NCI-H1105 (cell line): ENCODE results near the gene PDZRN3.

ENCODE experiments used
- DNase-seq: peaks from one replicate; lab custom pipeline; 2025; lab: John Stamatoyannopoulos, UW

PDZRN3 gene

GRCh38 chr3:73384091-73384906 lies 240.4 kb downstream of the PDZRN3 start:
- no peak for DNase-seq

DNA sequence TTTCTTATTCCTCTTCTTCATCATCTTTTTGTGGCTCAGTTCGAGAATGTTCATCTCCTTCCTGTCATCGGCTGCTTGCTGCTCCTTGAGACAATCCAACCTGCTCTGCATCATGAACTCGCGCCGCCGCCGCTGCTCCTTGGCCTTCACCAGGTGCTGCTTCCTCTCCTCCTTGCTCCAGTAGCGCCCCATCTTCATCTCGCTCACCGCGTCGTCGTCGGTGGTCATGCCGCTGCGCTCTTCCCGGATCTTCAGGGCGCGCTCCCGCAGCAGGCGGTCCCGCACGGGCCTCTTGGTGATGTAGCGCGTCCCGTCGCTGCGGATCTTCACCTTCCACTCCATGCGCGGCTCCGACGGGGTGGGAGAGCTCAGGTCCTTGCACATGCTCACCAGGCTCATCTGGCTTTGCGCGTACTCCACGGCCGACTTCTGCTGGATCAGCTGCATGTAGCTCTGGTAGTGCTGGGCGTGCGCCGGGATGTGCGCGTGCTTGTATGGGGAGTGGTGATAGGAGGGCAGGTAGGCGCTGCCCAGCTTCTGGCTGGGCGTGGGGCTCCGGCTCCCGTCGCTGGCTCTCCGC lies 241.2 kb downstream of the PDZRN3 start:
- no peak for DNase-seq

GRCh38 chr3:73381551-73381950 lies 243.2 kb downstream of the PDZRN3 start:
- DNase-seq = no peak

DNA sequence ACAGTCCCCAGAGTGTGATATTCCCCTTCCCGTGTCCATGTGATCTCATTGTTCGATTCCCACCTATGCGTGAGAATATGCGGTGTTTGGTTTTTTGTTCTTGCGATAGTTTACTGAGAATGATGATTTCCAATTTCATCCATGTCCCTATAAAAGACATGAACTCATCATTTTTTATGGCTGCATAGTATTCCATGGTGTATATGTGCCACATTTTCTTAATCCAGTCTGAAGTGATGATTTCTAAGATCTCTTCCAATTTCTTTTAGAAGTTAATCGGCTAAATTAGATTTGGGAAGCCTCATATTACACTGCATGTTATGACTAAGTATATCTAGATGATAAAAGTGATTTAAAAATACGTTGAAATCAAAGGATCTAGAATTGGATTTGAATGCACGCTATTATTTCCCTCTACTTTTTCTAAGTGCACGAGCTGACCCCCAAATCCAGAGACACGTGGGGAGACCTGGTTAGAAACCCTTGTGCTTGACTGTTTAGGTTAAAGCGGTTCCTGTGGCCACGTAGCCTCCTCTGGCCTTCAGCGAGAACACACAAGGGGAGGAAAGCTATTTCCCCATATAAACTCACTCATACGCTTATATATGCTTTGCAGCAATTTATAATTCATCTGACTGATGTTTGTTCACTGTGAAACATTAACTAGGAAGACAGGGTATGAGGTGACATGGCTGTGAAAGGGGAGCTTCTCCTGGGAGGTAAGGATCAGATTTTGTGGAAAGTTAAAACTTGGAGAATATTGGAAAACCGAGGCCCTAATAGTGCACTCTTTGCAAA lies 243.8 kb downstream of the PDZRN3 start:
- no peak for DNase-seq

- no peak for DNase-seq
Observed at GRCh38 chr3:73379465-73379864, 245.3 kb downstream of the PDZRN3 start.

DNA sequence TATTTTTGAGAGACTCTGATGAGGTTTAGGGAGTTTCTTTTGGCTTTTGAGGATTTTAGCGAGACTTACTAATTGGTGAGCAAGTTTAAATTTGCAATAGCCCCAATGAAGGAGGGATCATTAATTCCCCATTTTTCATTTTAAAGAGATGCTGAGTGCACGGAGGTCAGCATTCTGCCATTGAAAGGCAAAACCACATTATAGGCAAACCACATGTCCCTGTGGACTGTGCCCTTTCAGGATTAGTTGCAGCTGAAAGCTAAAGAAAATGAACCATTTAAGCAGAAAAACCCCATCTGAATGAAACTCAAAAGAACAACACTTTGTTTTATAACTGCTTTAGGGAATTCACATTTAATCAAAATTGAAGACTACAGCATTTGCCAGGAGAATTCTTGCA lies 246.5 kb downstream of the PDZRN3 start:
- no peak for DNase-seq

DNA sequence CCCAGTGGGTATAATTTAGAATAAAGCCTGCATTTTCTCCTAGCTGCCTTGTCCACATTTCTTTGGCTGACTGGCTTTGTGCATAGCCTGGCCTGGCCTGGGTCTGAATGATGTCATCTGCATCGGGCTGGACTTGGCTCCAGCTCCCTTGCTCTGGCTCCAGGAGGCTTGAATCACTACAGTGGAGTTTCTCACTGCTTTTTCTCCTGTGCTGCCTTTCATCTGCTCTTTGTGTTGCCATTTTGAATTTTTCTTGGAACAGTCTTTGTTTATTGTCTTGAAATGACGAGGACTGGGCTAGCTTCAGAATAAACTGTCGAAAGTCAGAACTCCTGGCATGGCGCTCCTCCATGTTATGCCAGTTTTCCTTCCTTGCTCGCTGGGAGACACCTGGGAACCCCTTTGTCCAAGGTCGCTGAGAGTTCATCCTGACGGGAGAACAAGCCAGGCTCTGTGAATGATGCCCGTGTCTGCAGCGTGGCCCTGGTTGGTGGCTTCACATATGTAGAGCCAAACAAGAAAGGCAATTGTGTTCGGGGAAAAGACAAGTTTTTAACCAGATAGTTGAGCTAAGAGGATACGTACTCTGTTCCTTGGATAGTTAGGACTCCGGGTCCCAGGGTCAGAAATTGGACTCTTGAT lies 258.9 kb downstream of the PDZRN3 start:
- DNase-seq = no peak

- no peak for DNase-seq
Observed at GRCh38 chr3:73364517-73364916, 260.2 kb downstream of the PDZRN3 start.

DNA sequence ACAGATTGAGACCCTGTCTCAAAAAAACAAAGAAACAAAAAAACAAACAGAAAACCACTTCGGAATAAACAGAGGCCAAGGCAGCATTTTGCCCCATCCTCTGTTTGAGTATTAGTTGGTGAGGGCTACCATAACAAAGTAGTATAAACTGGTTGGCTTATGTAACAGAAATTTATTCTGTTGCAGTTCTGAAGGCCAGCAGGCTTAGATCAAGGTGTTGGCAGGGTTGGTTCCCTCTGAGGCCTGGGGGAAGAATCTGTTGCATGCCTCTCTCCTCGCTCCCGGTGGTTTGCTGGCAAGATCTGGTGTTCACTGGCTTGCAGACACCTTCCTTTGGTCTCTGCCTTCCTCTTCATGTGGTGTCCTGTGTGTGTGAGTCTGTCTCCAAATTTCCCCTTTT lies 261.6 kb downstream of the PDZRN3 start:
- DNase-seq = no peak

- DNase-seq = no peak
Observed at GRCh38 chr3:73361591-73361990, 263.1 kb downstream of the PDZRN3 start.

DNA sequence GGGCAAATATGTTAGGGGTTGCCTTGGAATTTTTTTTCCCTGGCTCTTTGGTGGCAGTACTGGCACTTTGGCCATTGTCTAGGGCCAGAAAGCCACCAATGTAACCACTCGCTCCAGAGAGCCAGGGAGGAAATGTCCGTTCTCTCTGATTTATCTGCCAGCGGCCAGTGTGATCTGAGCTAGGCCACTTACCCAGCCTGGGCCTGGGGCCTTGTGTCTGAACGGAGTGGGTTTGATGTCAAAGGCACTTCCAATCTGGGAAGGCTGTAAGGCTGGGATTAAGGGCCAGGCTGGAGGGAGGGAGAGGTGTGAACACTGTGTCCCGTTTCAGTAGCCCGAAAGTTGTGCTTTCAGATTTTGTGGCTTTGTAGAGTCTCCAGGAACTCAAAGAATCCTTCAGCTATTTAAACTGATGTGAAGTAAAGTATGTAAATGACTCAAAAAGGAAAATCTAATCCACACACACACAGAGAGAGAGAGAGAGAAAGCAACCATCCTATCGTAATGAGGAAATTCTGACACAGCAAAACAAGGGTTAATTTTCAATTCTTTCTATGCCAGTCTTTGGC lies 271.0 kb downstream of the PDZRN3 start:
- no peak for DNase-seq

DNA sequence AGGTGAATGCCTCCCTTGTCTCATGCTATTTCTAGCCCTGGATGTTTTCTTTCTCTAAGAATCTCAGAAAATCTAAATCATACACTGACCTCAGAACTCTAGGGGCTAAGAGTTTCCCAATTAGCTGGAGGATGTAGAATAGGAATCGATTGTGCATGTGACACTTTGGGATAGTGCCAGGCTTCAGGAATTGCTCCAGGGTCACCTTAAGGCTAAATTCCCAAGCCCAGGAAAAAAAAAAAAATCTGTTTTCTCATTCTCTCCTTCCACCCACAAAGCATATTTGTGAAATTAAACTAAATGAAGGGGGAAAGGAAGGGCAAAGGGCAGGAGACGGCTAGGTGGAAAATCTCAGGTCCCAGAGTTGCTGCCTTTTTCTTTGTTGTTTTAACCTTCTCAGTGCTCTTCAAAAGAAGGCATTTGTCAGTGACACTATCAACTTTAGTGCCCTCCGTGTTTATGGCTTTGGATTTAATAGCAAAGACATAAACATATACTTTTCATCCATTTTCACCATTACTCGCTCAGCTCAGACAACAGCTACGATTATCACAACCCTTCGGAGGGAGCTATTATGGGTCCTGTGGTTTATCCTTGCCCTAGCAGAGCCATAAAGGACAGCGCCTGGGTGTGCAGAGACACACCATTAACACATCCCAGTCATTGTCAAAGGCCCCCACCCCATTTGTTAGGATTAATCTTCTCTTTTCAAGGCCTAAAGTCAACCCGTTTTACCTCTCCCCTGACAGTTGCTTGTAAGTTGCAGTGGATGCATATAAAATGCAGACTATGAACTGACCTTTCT lies 271.7 kb downstream of the PDZRN3 start:
- DNase-seq = no peak

DNA sequence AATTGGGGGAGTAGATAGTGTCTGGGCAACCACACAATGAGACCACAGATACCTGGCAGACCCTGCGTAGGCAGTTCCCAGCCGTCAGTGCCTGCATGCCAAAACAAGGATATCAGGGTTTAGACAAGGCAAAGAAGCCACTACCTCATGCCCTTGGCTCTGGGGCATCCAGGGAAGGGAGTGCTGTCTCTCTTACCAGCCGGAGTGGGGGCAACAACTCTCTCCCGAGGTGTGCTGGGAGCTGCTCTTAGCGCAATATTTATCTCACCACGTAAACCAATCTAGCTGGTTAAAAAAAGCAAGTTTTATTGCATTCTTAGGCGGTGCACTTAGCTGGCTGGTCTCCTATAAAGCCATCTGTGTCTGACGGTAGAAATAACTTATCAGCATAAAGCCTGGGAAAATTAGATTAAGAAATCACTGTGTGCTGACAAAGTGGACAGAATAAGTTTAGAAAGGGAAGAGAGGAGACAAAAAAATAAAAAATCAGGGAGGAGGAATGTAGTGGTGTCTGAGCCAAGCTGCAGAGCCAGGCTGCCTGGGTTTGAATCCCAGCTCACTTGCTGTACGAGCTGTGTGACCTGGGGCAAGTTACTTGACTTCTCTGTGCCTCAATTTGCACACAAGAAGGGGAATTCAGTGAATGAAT lies 273.2 kb downstream of the PDZRN3 start:
- DNase-seq = no peak

DNA sequence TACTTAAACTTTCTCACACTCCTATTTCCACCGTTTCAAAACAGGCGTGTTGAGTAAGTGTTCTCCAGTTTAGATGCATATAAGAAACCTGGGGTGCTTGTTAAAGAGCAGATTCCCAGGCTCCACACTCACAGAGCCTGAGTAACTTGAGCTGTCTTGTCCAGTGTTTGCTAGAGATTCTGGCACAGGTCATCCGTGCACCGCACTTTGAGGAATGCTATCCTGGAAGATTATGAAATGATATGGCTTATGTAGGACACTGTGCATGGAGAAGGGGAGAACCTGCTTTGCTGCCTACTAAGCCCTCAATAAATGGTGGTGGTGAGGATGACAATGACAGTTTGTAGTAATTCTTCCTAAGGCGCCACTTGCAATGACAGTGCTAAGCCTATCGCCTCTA lies 273.7 kb downstream of the PDZRN3 start:
- DNase-seq = no peak

DNA sequence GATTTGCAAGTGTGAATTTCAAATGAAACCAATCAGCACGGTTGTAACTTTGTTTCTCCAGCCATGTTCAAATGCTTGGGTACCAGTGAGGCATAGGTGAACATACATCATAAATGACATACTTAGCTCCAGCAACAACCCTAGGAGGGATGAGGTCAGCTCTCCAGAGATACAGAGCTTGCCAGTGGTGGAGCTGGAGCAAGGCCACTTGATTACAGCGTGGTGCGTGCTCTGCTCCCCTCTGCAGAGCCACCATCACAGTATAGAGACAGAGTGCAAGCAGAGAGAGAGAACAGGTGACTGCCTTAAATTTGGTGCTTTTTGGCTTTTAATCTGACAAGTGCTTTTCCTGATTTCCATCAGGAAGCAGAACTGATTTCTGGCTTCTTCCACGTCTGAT lies 275.1 kb downstream of the PDZRN3 start:
- DNase-seq = no peak

- no peak for DNase-seq
Observed at GRCh38 chr3:73342077-73342476, 282.7 kb downstream of the PDZRN3 start.

- DNase-seq = no peak
Observed at GRCh38 chr3:73341272-73341935, 283.3 kb downstream of the PDZRN3 start.

DNA sequence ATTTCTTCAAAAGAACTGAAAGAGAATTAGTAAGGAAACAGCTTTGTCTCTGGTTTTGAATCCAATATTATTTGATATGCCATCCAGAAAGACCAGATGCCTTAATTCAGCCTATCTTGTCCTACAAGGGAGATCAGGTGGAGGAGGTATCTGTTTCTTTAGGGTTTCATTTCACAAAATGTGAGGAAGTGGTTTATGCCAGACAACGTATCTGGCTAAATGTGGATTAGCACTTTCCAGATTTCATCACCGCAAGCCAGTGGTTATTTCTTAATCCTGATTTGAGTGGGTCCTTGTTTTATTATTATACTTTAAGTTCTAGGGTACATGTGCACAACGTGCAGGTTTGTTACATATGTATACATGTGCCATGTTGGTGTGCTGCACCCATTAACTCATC lies 292.2 kb downstream of the PDZRN3 start:
- DNase-seq = no peak
